Brain microvascular endothelial cell (primary cell): ENCODE measurements around the gene THRB.

Experiments
- DNase-seq: peaks from one replicate; pipeline ENCODE4 v3.0.0-alpha.2; 2020
- H3K27ac ChIP-seq: fragments of 250-450 bp; sonication (Bioruptor Pico); 2 replicates; pipeline ENCODE4 v1.5.1; 2020; ENCODE audit warnings: mild to moderate bottlenecking, moderate library complexity
- H3K27me3 ChIP-seq: fragments of 250-450 bp; sonication (Bioruptor Pico); replicated peaks from 2 replicates; pipeline ENCODE4 v1.5.1; 2020; ENCODE audit warnings: mild to moderate bottlenecking
- H3K36me3 ChIP-seq: fragments of 250-450 bp; sonication (Bioruptor Pico); replicated peaks from 2 replicates; pipeline ENCODE4 v1.5.1; 2020; ENCODE audit warnings: mild to moderate bottlenecking
- H3K4me3 ChIP-seq: 2 replicates; pipeline ENCODE4 v1.5.1; 2011; ENCODE audit warnings: low read depth, mild to moderate bottlenecking, control low read depth, low read length, moderate library complexity
- in situ Hi-C: cut with HindIII; loops from 2 replicates; pipeline ENCODE4 v1.10.0; 2017; ENCODE audit warnings: low sequenced_read_pairs, low pct_ligation_motif_present
- TF ChIP-seq, protein P1 (sequence below): IDR thresholded peaks from 2 replicates; pipeline ENCODE4 v1.5.1; 2011; ENCODE audit warnings: low read depth, mild to moderate bottlenecking, moderate library complexity, low read length, control low read depth, inconsistent platforms; ENCODE audit errors: missing control alignments

THRB gene

DNA sequence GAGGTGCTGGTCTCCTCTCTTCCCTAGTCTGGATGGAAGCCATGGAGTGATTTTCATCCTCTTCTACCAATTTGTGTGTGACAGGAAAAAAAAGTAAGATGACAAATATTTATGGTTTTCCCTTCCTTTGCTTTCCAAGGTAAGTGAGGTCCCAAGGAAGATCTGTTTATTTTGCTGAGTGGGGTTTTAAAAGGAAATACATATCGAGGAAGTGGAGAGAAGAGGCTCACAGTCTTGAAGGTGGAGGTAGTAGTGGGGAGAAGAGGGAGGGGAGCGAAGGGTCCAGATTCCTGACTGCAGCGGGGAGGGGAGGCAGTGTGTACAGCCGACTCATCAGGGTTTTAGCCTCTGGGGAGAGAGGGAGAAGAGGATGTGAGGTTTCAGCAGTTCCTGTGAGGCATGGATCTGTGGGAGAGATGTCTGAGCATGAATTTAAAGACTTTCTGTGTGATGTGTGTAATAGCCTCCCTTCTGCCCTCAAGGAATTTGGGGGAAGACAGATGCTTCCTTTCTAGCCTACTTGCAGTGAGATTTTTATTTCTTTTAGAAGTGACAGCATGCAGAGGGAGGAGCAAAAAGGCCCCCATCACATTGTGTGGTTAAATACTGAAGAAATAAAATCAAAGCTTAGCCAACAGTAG is 272.4 kb downstream of the THRB start:
- no peak overlapping the region for H3K27ac ChIP-seq

DNA sequence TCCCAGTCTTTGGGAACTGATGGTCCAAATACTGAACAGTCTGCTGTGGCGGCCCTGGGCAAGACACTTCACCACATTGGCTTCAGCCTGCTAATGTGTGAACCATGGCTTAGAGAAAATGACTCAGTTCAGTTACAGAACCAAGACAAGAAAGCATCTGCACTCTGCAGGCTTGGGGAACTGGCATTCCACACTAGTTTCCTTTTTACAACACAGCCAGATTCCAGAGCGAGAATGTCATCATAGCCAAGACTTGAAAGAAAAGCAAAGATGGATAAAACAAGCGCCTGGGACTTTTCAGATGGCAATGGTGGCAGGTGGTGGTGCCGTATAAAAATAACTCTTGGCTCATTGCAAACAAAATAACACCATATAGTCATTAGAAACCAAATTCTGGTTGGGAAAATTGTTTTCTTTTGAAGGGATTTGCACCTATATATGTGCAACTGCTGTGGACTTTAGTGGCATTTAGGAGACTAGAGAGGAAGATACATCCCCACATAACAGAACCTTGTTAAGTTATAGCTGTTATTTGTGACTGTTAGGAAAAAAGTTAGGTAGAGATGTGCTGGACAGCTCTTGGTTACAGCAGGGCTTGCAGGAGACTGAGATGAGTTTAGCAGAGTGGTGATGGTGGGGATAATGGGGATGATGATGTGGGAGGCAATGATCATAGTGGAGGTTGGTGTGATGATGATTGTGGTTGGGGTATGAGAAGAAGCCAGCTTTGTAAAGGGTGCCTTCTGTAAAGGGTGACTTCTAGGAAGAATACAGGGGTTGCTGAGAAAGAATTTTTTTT is 273.6 kb downstream of the THRB start:
- Histone ChIP-seq H3K4me3 (no peak overlapping the region), H3K27ac (no peak overlapping the region), H3K27me3 (no peaks in the 10 kb centered on the region), H3K36me3 (no peaks in the 10 kb centered on the region)
- in situ Hi-C loops, result no loop called here
- TF ChIP-seq, protein P1, sequence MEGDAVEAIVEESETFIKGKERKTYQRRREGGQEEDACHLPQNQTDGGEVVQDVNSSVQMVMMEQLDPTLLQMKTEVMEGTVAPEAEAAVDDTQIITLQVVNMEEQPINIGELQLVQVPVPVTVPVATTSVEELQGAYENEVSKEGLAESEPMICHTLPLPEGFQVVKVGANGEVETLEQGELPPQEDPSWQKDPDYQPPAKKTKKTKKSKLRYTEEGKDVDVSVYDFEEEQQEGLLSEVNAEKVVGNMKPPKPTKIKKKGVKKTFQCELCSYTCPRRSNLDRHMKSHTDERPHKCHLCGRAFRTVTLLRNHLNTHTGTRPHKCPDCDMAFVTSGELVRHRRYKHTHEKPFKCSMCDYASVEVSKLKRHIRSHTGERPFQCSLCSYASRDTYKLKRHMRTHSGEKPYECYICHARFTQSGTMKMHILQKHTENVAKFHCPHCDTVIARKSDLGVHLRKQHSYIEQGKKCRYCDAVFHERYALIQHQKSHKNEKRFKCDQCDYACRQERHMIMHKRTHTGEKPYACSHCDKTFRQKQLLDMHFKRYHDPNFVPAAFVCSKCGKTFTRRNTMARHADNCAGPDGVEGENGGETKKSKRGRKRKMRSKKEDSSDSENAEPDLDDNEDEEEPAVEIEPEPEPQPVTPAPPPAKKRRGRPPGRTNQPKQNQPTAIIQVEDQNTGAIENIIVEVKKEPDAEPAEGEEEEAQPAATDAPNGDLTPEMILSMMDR, result no peak
- DNase-seq, result peak; percentile 95

More for the DNA sequence above, 272.4 kb downstream of the THRB start:
- Histone ChIP-seq H3K36me3 (no peaks in the 10 kb centered on the region), H3K27me3 (no peaks in the 10 kb centered on the region), H3K4me3 (no peak overlapping the region)
- TF ChIP-seq, protein P1, result no peak
- in situ Hi-C loops, result no loop called here
- DNase-seq, result no peak

DNA sequence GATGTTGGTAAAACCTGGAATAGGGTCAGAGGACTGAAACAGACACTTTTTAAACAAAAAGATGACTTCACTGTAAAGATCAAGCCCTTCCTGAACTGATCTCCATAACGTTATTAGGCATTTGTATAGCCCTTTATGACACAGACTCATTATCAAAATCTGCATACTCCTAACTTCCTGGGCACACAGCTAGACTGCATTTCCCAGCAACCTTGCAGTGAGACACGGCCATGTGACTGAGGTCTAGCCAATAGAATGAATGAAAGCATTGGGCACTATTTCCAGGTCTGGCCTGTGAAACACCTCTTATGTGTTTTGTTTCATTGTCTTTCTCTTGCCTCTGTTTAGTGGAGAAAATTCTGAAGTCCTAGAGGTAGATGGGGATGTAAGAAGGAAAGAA is 279.1 kb downstream of the THRB start:
- TF ChIP-seq, protein P1, result no peak

DNA sequence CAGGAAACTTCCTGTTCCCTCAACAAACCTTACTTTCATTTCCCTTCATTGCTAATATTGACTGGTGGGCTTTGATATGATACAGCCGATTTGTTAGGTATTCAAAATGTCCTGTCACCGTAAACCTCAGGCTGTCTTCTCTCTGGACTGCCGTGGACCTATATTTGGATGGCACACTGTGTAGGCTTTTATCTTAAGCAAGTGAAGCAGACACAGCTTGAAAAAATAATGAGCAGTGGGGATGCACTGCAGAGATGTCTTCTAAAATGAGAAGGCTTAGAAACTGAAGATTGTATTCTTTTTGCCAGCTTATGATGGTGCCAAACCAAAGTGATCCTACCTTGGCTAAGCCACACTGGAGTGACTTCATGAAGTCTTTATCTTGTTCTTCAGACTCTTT is 283.3 kb downstream of the THRB start:
- Histone ChIP-seq H3K27ac (no peak overlapping the region), H3K27me3 (no peaks in the 10 kb centered on the region), H3K4me3 (no peak overlapping the region), H3K36me3 (no peaks in the 10 kb centered on the region)
- in situ Hi-C loops, result no loop called here
- TF ChIP-seq, protein P1, result no peak
- DNase-seq, result no peak

More for the DNA sequence above, 279.1 kb downstream of the THRB start:
- Histone ChIP-seq H3K36me3 (no peaks in the 10 kb centered on the region), H3K27me3 (no peaks in the 10 kb centered on the region), H3K27ac (no peak overlapping the region), H3K4me3 (no peak overlapping the region)
- no peak for DNase-seq
- in situ Hi-C loops, result no loop called here

DNA sequence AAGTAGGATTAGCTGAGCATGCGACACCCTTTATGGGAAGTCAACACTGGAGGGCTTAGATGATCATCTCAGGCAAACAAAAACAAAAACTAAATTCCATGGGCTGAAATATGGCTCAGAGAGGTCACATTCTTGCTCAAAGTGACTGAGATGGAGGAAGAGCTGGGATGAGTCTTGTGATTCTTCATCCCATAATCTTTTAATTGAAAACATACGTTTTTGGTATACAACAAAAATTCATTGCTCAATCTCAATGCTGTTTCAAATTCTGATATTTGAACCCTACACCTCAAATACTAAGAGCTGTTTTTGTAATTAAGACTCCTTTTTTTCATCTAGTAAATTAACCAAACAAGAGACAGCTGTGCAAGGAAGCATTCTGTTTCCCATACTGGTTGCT is 292.6 kb downstream of the THRB start:
- no peak overlapping the region for H3K4me3 ChIP-seq
- H3K36me3 ChIP-seq, result no peaks in the 10 kb centered on the region
- no peaks in the 10 kb centered on the region for H3K27me3 ChIP-seq
- no peak overlapping the region for H3K27ac ChIP-seq
- no peak for DNase-seq
- TF ChIP-seq, protein P1, result no peak
- in situ Hi-C loops, result no loop called here
